Smooth muscle cell (in vitro differentiated cells): Measurements from ENCODE around the gene TTF2. TPM values are rescaled to one million over a fixed set of nuclear protein-coding genes. Genes with fewer than 3 reads are reported as not detected.
"Not testable (repeated sequence)": the region's sequence is repeated elsewhere in the genome, so short reads cannot be mapped to it uniquely, and the experiment has no call there.

Experiments used
- DNase-seq: peaks from one replicate; lab custom pipeline; 2025; ENCODE audit not compliant: unreplicated experiment; lab: John Stamatoyannopoulos, UW
- H2AFZ ChIP-seq: fragments of 200-600 bp; sonication (generic); 2 replicates; pipeline ENCODE4 v1.6.0; 2016; ENCODE audit warnings: antibody characterized with exemption, low read depth, mild to moderate bottlenecking
- H3F3A ChIP-seq: fragments of 200-600 bp; sonication (generic); 2 replicates; pipeline ENCODE4 v1.6.0; 2017; ENCODE audit warnings: antibody characterized with exemption, low read depth
- H3K27ac ChIP-seq: fragments of 200-600 bp; sonication (generic); 2 replicates; pipeline ENCODE4 v1.5.1; 2016; ENCODE audit warnings: low read depth, mild to moderate bottlenecking
- H3K27me3 ChIP-seq: fragments of 200-600 bp; sonication (generic); 2 replicates; pipeline ENCODE4 v1.6.1; 2016; ENCODE audit warnings: low read depth, mild to moderate bottlenecking
- H3K36me3 ChIP-seq: fragments of 200-600 bp; sonication (generic); 2 replicates; pipeline ENCODE4 v1.5.1; 2016; ENCODE audit warnings: low read depth
- H3K4me1 ChIP-seq: fragments of 200-600 bp; sonication (generic); 2 replicates; pipeline ENCODE4 v1.5.1; 2016; ENCODE audit warnings: low read depth
- H3K4me2 ChIP-seq: fragments of 200-600 bp; sonication (generic); 2 replicates; pipeline ENCODE4 v1.6.0; 2016; ENCODE audit warnings: mild to moderate bottlenecking
- H3K4me3 ChIP-seq: fragments of 200-600 bp; sonication (generic); 2 replicates; pipeline ENCODE4 v1.5.1; 2016; ENCODE audit warnings: mild to moderate bottlenecking
- H3K79me2 ChIP-seq: fragments of 200-600 bp; sonication (generic); 2 replicates; pipeline ENCODE4 v1.6.0; 2016; ENCODE audit warnings: low read depth, mild to moderate bottlenecking
- H3K9ac ChIP-seq: fragments of 200-600 bp; sonication (generic); 2 replicates; pipeline ENCODE4 v1.6.0; 2016; ENCODE audit warnings: low read depth
- H3K9me3 ChIP-seq: fragments of 200-600 bp; sonication (generic); replicated peaks from 2 replicates; pipeline ENCODE4 v1.5.1; 2016; ENCODE audit warnings: low read depth
- H4K20me1 ChIP-seq: fragments of 200-600 bp; sonication (generic); 2 replicates; pipeline ENCODE4 v1.6.0; 2016; ENCODE audit warnings: low read depth
- WGBS: methylation state at CpG from one replicate; pipeline ENCODE4 v1.1.7; 2016; ENCODE audit warnings: low lambda C conversion rate; 5-methylcytosine and 5-hydroxymethylcytosine counted together
- microRNA counts: library from miRNA; unstranded; fragments of <30 nt; microRNA quantifications from one replicate; lab custom pipeline; 2016
- microRNA-seq: library from miRNA; unstranded; fragments of <30 nt; microRNA quantifications from one replicate; pipeline ENCODE4, GENCODE V29; 2016; ENCODE audit warnings: borderline number of aligned reads
- polyA plus RNA-seq: library from polyadenylated mRNA; unstranded; fragments of >200 nt; fragmentation: Nextera tagmentation; extraction: Ambion mirVana; gene quantifications from 2 replicates; pipeline ENCODE4 v1.2.1, GENCODE V29; 2016
- small RNA-seq: library from RNA; depleted of rRNA; stranded (forward); fragments of <200 nt; gene quantifications from one replicate; pipeline ENCODE3, GENCODE V24; 2014
- total RNA-seq: library from RNA; depleted of rRNA; stranded (reverse); fragments of >200 nt; gene quantifications from 2 replicates; pipeline ENCODE4 v1.2.3, GENCODE V29; 2014
- TF ChIP-seq, protein P1 (sequence below): fragments of 200-600 bp; sonication (generic); IDR thresholded peaks from 2 replicates; pipeline ENCODE4 v1.5.1; 2017; ENCODE audit warnings: borderline replicate concordance, mild to moderate bottlenecking, antibody characterized with exemption; ENCODE audit not compliant: insufficient read depth, poor library complexity, severe bottlenecking

TTF2 gene
- total and polyA plus RNA-seq, 2 experiments from 2014 or later, result 4.9 to 8.2 TPM

DNA sequence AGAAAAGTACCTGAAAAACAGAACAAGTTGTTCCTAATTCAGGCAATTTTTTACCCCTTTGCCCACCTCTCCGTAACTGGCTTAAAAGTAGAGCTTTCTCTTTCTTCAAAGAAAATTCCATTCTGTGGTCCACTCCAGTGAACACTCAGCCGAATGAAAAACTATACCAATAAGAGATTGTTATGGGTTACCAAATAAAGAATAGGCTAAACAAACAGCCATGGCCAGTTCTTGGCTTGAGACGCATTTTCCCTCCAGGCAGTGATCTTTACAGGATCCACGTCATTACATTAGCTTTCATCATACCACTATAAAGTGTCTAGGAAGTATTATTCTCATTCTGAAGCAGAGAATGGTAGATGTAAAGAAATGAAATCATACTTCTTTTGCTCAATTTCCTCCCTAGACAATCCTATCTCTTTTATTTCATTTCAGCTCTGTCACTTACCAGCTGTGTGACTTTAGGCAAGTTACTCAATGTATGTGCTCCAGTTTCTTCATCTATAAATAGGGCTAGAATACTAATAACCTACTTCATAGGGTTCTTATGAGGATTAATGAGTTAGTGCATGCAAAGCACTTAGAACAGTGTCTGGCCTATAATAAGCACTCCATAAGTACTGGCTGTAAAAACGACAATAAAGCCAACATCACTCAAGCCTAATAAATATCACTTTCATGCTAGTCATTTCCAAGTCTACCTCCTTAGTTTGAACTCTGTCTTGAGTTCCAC is 87.9 kb downstream of the TTF2 start:
- H4K20me1 ChIP-seq, result no peaks in the 10 kb centered on the region
- H3F3A ChIP-seq, result no peaks in the 10 kb centered on the region
- no peaks in the 10 kb centered on the region for H3K36me3 ChIP-seq
- no peaks in the 10 kb centered on the region for H3K79me2 ChIP-seq
- H3K9me3 ChIP-seq, result no peaks in the 10 kb centered on the region
- peak overlapping the region; percentile 8 for H3K4me2 ChIP-seq
- peak overlapping the region; percentile 19 for H3K9ac ChIP-seq
- peak overlapping the region; percentile 54 for H3K27ac ChIP-seq
- H3K27me3 ChIP-seq, result no peaks in the 10 kb centered on the region
- H3K4me1 ChIP-seq, result peaks cover 15% of the 10 kb centered on the region
- TF ChIP-seq, protein P1, sequence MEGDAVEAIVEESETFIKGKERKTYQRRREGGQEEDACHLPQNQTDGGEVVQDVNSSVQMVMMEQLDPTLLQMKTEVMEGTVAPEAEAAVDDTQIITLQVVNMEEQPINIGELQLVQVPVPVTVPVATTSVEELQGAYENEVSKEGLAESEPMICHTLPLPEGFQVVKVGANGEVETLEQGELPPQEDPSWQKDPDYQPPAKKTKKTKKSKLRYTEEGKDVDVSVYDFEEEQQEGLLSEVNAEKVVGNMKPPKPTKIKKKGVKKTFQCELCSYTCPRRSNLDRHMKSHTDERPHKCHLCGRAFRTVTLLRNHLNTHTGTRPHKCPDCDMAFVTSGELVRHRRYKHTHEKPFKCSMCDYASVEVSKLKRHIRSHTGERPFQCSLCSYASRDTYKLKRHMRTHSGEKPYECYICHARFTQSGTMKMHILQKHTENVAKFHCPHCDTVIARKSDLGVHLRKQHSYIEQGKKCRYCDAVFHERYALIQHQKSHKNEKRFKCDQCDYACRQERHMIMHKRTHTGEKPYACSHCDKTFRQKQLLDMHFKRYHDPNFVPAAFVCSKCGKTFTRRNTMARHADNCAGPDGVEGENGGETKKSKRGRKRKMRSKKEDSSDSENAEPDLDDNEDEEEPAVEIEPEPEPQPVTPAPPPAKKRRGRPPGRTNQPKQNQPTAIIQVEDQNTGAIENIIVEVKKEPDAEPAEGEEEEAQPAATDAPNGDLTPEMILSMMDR, result no peak
- no peak overlapping the region for H3K4me3 ChIP-seq
- no peak for DNase-seq
- WGBS, result 57% methylated on average over 5 of the region's 5 CpGs
- no peak overlapping the region for H2AFZ ChIP-seq

GRCh38 chr1:117150316-117150715 is 90.2 kb downstream of the TTF2 start:
- TF ChIP-seq, protein P1, result no peak
- no peaks in the 10 kb centered on the region for H3F3A ChIP-seq
- no peak overlapping the region for H3K4me3 ChIP-seq
- no peaks in the 10 kb centered on the region for H3K36me3 ChIP-seq
- no peaks in the 10 kb centered on the region for H3K27me3 ChIP-seq
- H3K9me3 ChIP-seq, result no peaks in the 10 kb centered on the region
- no peak overlapping the region for H2AFZ ChIP-seq
- H3K4me1 ChIP-seq, result peaks cover 15% of the 10 kb centered on the region
- H3K79me2 ChIP-seq, result no peaks in the 10 kb centered on the region
- no peaks in the 10 kb centered on the region for H4K20me1 ChIP-seq
- H3K27ac ChIP-seq, result no peak overlapping the region
- DNase-seq, result no peak
- no peak overlapping the region for H3K9ac ChIP-seq
- no peak overlapping the region for H3K4me2 ChIP-seq
- 78% methylated on average over 2 of the region's 2 CpGs for WGBS

- not testable (repeated sequence) for H3F3A ChIP-seq, H3K36me3 ChIP-seq, H3K9ac ChIP-seq, H3K9me3 ChIP-seq, H4K20me1 ChIP-seq, DNase-seq, H3K79me2 ChIP-seq, H3K4me3 ChIP-seq, H3K27ac ChIP-seq, H3K4me2 ChIP-seq, H2AFZ ChIP-seq, H3K27me3 ChIP-seq
- WGBS, result 97% methylated on average over 5 of the region's 5 CpGs
- peaks cover 15% of the 10 kb centered on the region for H3K4me1 ChIP-seq
Observed at GRCh38 chr1:117151305-117151704, 91.2 kb downstream of the TTF2 start.

MicroRNAs within 50 kb of the gene (microRNA counts, 767-probe panel; counts per million panel counts)
- 183 counts per million for microRNA hsa-miR-942 (lab: Ali Mortazavi, UCI)

Small RNAs within 50 kb of the gene (microRNA-seq; reads per million reads assigned to microRNA genes)
- gene MIR942, result 29.2 reads per million, percentile 37 among the genes with 10 or more reads in this experiment

Small RNAs within 50 kb of the gene (small RNA-seq; reads per million reads assigned to genes)
- gene MIR942, result 0.37 reads per million, percentile 11 among the genes with 10 or more reads in this experiment

Other genes with a start within 250 kb of the TTF2 start
- 97.9 and 152 TPM in 2 replicates for gene PTGFRN, start 150.4 kb upstream of the TTF2 start, total RNA-seq
- 62.6 and 64.2 TPM in 2 replicates for gene PTGFRN, start 150.4 kb upstream of the TTF2 start, polyA plus RNA-seq
- gene CD101, start 58.6 kb upstream of the TTF2 start, total RNA-seq, result 0.81 and 0.85 TPM in 2 replicates
- 2.0 and 3.1 TPM in 2 replicates for gene CD101, start 58.6 kb upstream of the TTF2 start, polyA plus RNA-seq
- gene TRIM45, start 61.4 kb downstream of the TTF2 start, total RNA-seq, result 3.5 and 4.4 TPM in 2 replicates
- 4.6 and 6.4 TPM in 2 replicates for gene TRIM45, start 61.4 kb downstream of the TTF2 start, polyA plus RNA-seq
- 25.4 and 33.0 TPM in 2 replicates for gene VTCN1, start 150.6 kb downstream of the TTF2 start, total RNA-seq
- 7.1 and 41.2 TPM in 2 replicates for gene VTCN1, start 150.6 kb downstream of the TTF2 start, polyA plus RNA-seq